GM12872 (cell line): ENCODE measurements around the gene C16orf95.

Source experiments
- CTCF ChIP-seq: IDR thresholded peaks from 3 replicates; pipeline ENCODE4 v1.5.1; 2011; ENCODE audit warnings: low read depth, mild to moderate bottlenecking, low read length, moderate library complexity; ENCODE audit not compliant: insufficient read depth

C16orf95 gene

DNA sequence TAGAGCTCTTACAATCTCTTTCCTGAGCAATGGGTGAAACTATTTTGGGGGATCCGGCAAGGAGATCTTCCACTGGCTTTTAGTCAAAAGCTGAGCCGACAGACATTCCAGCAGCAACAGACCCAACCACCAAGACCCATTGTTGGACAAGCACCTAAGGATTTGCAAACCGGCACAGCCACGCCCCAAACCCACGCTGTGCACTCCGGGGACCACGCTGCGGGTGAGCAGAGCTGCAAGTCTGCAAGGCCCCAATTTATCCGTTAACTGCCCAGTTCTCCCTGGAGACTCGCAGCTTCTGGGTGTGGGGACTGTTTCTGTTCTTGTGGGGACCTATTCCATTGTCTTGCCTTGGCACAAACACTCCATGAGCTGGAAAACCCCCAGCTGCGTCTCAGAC is 45.9 kb downstream of the C16orf95 start:
- no peak for TF ChIP-seq CTCF

DNA sequence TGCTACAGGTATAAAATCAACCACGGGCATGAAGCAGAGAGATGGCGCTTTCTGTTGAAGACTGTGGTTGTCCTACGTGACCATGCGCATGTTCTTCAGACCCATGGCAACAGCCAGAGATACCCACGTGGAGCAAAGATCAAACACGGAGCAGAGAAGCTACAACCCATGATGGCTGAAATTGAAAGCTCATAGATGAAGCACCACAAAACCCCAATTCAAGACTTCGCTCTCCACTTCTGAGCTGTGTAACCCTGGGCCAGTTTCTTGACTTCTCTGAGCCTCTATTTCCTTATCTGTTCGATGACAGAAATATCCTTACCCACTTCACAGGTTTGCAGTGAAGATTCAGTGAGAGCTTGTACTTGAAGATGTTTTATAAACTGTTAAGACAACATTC is 49.6 kb downstream of the C16orf95 start:
- TF ChIP-seq CTCF = no peak

- TF ChIP-seq CTCF = no peak
These were observed 50.3 kb downstream of the C16orf95 start for GRCh38 chr16:87266846-87267245.

GRCh38 chr16:87265261-87265660 is 51.9 kb downstream of the C16orf95 start:
- TF ChIP-seq CTCF = no peak

DNA sequence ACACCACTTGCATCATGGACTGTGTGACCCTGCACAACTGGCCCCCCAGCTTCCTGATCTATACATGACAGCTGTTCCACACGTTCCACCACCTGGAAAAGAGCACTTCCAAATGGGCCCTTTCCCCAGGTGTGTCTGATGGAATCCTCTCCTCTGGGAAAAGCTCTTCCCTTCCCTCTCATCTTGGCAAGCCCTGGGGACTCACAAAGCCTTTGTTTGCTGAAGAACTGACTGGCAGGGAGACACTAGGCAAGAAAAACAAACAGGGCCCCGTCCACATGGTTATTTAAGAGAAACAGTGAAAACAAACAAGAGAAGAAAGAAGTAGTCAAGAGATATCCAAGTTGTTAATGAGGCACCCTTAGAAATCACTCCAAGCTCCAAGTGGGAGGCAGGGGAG is 52.6 kb downstream of the C16orf95 start:
- TF ChIP-seq CTCF = no peak

DNA sequence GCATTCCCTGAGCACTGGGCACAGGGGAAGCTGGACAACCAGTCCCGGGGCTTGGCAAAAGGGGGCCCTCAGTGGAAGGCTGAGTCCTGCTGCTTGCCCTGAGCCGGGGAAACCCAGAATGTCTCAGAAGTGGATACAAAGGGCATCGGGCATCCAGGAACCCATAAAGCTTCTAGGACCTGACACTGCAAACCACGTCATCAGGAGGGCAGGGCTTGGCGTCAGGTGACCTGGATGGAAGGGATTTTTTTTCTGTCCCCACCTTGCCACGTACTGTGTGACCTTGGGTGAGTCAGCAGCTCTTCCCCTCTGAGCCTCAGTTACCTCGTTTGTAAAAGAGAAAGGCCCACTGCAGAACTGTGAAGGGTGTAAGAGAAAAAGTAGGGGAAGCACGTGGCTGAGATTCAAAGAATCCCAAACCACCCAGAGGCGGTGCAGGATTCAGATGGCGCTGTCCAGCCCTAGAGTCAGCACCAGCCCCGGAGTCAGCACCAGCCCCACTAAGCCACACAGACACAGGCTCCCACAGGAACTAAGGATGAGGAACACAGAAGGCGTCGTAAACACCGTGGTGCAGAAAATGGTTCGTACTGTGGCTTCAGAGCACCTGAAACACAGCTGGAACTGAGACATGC is 53.7 kb downstream of the C16orf95 start:
- no peak for TF ChIP-seq CTCF

DNA sequence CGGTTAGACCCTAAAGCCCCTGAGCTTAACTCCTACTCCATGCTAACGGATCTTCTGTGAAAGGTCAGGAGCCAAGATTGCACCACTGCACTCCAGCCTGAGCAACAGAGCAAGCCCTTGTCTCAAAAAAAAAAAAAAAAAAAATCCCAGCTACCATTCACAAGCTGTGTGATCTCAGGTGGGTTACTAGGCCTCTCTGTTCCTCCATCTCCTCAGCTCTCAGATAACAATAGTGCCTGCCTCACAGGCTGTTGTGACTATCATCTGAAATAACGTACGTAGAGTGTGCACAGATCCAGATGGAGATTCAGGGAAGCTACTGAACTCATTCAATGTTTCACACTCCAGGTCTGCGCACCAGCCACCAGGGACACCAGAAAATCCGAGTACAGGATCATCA is 57.8 kb downstream of the C16orf95 start:
- no peak for TF ChIP-seq CTCF
